Measurements from ENCODE around the gene LIN37.

Gene LIN37

DNA sequence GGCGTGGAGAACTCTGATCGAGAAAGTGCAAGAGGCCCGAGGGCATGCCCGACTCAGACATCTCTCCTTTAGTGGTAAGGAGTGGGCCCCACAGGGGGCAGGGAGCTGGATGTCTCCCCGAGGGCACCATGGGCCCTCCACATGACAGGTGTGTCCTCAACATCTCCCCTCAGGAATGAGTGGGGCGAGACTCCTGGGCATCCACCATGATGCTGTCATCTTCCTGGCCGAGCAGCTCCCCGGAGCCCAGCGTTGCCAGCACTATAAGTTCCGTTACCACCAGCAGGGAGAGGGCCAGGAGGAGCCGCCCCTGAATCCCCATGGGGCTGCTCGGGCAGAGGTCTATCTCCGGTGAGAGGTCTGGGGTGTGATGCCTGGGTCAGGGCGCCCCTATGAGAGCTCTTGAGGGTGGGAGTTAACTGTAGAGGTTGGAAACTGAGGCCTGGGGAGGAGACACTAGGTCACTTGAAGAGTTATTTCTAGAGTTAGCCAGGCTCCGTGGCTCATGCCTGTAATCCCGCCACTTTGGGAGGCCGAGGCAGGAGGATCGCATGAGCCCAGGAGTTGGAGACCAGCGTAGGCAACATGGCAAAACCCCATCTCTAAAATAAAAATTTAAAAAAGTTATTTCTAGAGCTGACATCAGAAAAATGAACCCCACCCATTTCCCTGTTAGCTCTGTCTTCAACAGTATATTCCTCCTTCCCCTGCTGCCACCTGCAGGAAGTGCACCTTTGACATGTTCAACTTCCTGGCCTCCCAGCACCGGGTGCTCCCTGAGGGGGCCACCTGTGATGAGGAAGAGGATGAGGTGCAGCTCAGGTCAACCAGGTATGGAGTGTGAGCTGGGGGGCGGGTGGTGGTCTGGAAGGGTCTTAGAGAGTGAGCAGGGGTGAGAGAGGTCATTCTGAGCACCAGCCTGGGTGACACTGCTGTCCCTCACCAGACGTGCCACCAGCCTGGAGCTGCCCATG lies 11.2 kb upstream of the LIN37 start:
- DNase-seq, result no peak

GRCh38 chr19:35738021-35738886 lies 10.1 kb upstream of the LIN37 start:
- DNase-seq, result no peak

GRCh38 chr19:35738887-35739229 lies 9.5 kb upstream of the LIN37 start:
- no peak for DNase-seq

GRCh38 chr19:35739275-35740107 lies 8.9 kb upstream of the LIN37 start:
- DNase-seq, result no peak

- DNase-seq, result no peak
Measured at GRCh38 chr19:35740108-35740422, 8.3 kb upstream of the LIN37 start.

DNA sequence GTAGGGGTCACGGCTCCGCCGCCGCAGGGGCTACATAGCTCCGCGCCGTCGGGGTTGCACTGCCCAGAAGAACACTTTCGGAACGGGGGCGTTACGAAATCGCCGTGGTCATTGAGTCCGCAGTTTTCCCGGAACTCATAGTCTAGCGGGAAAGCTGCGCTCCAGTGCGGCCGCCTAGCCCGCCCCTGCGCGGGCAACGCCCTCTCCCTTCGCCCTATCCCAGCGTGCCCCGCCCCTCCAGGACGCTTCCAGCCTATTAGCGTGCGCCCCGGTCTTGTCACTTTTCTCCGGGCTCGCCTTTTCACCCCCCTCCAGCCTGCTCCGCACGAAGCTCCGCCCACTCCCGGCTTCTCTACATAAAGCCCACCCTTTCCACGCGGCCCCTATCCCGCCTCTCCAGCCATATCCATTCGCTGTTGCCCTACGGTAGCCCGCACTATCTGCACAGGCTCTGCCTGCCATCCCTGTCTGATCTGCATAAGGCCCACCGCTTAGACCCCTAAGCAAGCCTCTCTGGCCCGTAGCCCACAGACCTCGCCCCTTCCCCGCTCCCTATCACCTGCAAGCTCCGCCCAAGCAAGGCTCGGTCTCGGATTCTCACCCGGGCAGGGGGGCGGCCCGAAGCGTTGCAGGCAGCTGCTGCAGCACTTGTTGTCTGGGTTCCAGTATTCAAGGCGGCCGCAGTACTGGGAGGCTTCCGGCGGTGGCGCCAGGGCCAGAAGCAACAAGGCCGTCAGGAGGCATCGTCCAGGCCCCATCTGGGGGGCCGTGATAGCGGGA lies 7.8 kb upstream of the LIN37 start:
- DNase-seq, result peak; percentile 88

DNA sequence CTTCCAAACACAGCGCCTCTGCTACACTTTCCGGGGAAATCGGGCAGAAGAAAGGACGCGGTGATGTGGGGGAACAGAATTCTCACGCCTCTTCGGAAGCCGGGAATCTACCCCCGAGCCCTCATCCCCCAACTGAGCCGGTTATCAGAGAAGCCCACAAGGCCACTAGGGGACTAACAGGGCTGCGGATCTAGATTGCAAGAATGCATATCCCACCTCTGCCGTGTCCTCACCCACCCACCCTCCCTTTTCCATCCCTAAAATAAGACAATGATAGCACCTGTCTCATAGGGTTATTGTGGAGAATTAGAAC lies 7.2 kb upstream of the LIN37 start:
- DNase-seq, result no peak

DNA sequence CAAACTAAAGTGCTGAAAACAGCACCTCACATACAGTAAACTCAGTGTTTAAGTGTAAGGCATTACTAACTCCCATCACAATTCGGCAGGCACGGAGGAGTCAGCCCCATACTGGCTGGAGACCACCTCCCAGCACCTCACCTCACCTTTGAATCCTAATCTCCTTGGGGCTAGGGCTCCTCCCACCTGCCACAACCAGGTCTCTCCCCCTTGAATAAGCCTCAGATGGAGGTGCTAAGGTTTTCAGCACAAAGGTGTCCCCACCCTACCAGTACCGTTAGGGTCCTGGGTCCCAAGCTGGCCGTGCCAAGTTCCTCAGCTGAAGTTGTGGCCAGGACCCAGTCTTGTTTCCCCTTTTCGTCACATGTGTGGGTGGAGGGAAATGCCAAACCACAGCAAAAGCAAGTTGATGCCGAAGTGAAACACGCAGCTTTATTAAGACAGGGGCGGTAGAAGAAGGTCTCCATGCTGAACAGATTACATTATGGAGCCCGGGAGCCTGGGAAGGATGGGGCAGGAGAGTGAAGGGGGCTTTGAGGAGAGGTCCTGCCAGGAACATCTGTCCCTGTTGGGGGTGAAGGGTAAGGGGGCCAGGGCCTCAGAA lies 6.2 kb upstream of the LIN37 start, which contains the start of gene IGFLR1:
Gene IGFLR1 (minus strand): TSS at position 332 of the 604 bp plus-strand sequence. CDS start 1,272 bp downstream, outside the sequence.
- DNase-seq, result peak; percentile 46

DNA sequence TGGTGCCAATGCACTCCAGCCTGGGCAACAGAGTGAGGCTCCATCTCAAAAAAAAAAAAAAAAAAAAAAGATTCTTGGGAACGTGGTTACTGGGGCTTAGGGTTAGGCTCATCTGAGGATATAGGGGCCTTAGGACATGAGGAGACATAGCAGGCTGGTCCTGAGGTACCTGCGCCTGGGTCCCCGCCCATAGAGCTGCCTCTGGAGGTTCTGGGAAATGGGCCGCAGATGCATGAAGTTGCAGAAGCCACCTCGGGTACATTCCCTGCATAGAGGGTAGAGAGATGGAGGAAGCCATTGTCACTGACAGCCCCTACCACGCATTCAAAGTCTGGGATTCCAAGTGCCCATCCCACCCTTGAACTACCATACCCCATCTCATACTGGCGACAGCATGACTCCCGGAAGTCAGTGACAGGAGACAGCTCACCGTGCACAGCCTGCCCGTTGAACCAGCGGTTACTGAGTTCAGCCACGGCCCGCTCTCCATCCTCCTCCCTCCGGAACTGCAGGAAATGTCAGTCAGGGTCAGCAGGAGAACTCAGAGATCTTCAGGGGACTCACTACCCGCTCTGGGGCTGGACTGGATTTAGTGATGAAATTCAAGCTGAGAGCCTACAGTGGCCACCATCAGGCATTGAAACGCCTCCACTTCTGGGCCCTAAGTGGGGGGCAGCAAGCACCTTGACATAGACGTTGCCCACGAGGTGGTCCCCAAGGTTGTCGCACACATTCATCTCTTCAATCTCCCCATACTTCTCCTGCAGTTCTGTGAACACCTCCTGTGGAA lies 4.5 kb upstream of the LIN37 start:
- DNase-seq, result no peak

DNA sequence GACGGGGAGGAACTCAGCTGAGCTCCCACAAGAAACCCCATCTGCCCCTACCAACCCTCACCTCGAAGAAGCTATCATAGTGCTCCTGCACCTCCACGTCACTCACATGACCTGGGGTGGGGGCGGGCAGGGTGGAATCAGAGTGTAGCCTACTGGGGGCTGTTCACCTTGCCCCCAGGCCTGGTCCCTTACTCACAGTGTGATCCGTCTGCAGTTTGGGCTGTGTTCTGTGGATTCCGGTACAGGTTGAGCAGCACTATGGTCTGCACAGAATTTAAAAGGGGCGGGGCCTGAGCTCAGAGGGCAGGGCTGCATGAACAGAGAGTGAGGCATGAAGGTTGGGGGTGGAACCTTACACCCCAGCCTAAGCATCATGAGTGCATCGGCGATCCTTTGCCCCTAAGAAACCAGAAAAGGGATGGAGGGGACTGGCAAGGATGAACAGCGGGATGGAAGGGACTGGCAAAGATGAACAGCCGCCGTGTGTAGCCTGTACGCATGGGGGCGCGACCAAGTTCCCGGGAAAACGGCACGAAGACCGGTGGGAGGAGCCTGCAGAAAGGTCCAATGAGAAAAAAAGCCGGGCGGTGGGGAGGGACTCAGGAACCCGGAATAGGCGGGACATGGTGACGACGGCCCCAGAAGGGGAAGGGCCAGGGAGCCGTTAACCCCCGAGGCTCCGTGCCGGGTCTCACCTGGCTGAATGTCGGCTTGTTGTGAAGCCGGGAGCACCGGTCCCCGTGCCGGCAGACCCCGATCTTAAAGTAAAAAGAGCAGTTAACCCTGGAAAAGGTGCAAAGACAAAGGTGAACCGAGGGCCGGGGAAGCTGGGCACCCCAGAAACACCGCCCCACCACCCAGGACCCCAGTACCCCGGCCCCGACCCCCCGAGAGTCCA lies 3.7 kb upstream of the LIN37 start:
- peak; percentile 88 for DNase-seq

DNA sequence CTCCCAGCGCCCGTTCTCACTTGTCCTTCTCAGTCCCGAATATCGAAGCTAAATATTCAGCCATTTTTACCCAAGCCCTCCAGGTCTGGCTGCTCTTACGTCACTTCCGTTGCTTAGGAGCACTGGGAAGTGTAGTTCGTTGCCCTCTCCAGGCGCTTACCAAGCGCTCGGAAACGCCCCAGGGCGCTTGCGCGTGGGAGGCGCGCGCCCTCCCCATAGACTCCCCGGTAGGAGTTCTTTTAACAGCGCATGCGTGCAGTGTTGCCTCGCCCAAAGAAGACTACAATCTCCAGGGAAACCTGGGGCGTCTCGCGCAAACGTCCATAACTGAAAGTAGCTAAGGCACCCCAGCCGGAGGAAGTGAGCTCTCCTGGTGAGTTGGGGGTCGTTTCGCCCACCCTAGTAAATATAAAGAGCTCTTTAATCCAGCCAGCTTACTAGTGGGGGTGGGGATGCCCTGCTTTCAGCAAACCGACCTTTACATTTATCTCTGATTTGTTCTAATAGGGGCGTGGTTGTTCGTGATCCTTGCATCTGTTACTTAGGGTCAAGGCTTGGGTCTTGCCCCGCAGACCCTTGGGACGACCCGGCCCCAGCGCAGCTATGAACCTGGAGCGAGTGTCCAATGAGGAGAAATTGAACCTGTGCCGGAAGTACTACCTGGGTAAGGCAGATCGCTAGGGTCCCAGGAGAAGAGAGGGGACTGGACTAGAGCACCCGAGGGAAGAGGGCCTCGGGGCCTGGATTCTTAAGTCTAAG lies 2.9 kb upstream of the LIN37 start, which contains the start of the genes PSENEN and U2AF1L4:
Gene PSENEN (plus strand): TSS at position 324 of the 759 bp plus-strand sequence. CDS start 280 bp downstream, at position 604.
Gene U2AF1L4 (minus strand): TSS at position 91 of the 759 bp plus-strand sequence. CDS start 27 bp downstream, at position 64.
- DNase-seq, result peak; percentile 96

- DNase-seq, result no peak
Measured at GRCh38 chr19:35746087-35746462, 2.3 kb upstream of the LIN37 start.

DNA sequence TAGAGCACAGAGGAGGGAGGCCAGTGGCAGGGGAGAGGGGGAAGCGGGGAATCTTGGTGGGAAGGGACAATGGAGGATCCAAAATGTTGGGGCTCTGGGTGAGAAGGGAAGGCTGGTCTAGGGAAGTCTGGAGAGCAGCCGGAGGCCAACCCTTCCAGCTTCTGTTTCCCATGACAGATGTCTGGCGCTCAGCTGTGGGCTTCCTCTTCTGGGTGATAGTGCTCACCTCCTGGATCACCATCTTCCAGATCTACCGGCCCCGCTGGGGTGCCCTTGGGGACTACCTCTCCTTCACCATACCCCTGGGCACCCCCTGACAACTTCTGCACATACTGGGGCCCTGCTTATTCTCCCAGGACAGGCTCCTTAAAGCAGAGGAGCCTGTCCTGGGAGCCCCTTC lies 1.8 kb upstream of the LIN37 start:
- no peak for DNase-seq

DNA sequence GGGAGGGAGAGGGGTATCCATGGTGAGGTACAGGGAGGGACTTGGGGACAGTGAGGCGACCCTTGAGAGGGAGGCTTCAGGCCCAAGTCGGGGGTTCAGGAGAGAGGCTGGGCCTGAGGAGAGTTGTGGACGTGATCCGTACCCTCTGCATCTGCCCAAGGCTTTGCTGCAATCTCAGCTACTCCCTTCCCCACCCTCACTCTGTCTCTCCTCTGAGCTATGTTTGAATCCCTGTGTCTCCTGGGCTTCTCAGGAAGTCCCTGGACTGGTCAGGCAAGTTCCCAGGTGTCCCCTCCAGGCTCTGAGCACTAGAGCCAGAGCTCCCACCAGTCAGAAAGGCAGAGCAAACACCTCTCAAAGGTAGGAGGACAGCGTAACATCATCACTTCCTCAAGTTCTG lies 1.8 kb downstream of the LIN37 start:
- DNase-seq, result no peak

DNA sequence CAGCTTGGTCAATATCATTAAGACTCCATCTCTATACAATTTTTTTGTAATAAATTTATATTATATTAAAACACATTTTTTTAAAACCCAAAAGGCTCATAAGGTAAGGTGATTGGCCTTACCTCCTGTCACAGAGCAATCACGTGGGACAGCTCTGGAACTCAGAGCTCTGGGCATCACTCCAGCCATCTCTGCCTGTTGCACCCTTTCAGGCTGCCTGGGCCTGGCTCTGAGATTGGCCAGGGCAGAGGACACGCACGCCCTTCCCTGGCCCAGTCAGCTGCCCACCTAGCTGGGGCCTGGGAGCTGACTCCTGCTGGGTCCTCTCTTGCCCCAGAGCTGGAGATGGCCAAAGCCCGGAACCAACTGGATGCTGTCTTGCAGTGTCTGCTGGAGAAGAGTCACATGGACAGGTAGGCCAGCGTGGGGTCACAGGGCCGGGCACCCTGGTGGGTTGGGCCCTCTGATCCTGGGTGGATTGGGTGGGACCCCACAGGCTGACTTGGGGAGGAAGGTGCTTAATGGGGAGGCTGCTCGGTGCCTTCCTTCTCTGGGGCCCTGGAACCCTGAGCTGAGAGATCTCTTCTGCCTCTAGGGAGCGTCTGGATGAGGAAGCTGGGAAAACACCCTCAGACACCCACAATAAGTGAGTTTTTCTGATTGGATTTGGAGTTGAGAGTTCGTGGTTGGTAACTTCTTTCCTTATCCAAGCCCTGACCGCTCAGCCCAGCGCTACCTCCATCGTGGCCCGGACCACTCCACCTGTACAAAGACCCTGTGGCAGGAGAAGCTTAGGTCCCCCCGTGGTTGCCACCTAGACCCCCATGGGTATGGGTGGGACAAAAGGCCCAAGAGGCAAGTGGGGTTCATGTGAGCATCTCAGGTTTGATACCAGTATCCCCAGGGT lies 3.7 kb downstream of the LIN37 start:
- DNase-seq, result no peak

DNA sequence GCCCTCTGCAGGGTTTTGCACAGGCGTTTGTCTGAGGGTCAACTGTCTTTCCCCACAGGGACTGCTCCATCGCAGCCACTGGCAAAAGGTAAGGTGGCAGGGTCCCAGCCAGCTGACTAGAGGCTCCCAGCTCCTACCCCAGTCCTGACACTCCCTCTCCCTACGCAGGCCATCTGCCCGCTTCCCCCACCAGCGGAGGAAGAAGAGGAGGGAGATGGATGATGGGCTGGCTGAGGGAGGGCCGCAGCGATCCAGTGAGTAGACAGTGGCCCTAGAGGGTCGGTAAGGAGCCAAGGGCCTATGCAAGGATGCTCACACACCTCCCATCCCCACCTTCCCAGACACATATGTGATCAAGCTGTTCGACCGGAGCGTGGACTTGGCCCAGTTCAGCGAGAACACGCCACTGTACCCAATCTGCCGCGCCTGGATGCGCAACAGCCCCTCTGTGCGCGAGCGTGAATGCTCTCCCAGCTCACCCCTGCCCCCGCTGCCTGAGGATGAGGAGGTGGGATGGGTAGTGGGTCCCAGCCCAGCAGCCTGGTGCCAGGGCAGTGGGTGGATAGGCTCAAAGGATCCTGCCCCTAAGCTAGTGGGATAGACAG lies 4.5 kb downstream of the LIN37 start:
- no peak for DNase-seq

- DNase-seq, result no peak
Measured at GRCh38 chr19:35753634-35754369, 5.4 kb downstream of the LIN37 start.

Data from activated CD4-positive, alpha-beta T cell treated with anti-CD3 and anti-CD28 coated beads for 1 hour (primary cell).